ACC112 (cell line): ENCODE measurements around the gene BAIAP2.

ENCODE experiments used
- H2AFZ ChIP-seq: fragments of 200-600 bp; sonication (generic); one replicate; pipeline ENCODE4 v1.6.0; 2017; ENCODE audit warnings: antibody characterized with exemption, low read length; ENCODE audit not compliant: unreplicated experiment
- H3K27ac ChIP-seq: fragments of 200-600 bp; sonication (generic); 2 replicates; pipeline ENCODE4 v1.5.1; 2014; ENCODE audit warnings: low read depth, mild to moderate bottlenecking, antibody characterized with exemption, low read length, moderate library complexity
- H3K27me3 ChIP-seq: fragments of 200-600 bp; sonication (generic); 2 replicates; pipeline ENCODE4 v1.6.1; 2014; ENCODE audit warnings: mild to moderate bottlenecking, antibody characterized with exemption, low read length, moderate library complexity, mixed read lengths; ENCODE audit not compliant: insufficient read depth
- H3K36me3 ChIP-seq: fragments of 200-600 bp; sonication (generic); 2 replicates; pipeline ENCODE4 v1.6.1; 2016; ENCODE audit warnings: mild to moderate bottlenecking, antibody characterized with exemption, low read length, moderate library complexity, mixed read lengths; ENCODE audit not compliant: insufficient read depth
- H3K4me1 ChIP-seq: fragments of 200-600 bp; sonication (generic); one replicate; pipeline ENCODE4 v1.6.1; 2016; ENCODE audit warnings: low read length, mixed read lengths; ENCODE audit not compliant: insufficient read depth, unreplicated experiment, control insufficient read depth
- H3K4me3 ChIP-seq: fragments of 200-600 bp; sonication (generic); 2 replicates; pipeline ENCODE4 v1.5.1; 2014; ENCODE audit warnings: mild to moderate bottlenecking, low read depth, low read length
- H3K79me2 ChIP-seq: fragments of 200-600 bp; sonication (generic); one replicate; pipeline ENCODE4 v1.6.0; 2016; ENCODE audit warnings: low read length; ENCODE audit not compliant: control insufficient read depth, unreplicated experiment, insufficient read depth

BAIAP2 gene

GRCh38 chr17:81034779-81035520 is at the start of gene BAIAP2:
Gene BAIAP2 (plus strand): TSS chr17:81035151. CDS start chr17:81035255, 104 bp downstream.
- Histone ChIP-seq H3K4me1 (peaks cover 10% of the 10 kb centered on the region), H3K36me3 (no peaks in the 10 kb centered on the region), H3K4me3 (peak within 1 kb of the TSS; percentile 84), H3K79me2 (peaks cover 25% of the 10 kb centered on the region), H3K27ac (no peak within 1 kb of the TSS), H3K27me3 (no peaks in the 10 kb centered on the region), H2AFZ (peak within 1 kb of the TSS; percentile 85)

- H3K4me3 ChIP-seq: no peak overlapping the region
- H3K4me1 ChIP-seq: peaks cover 12% of the 10 kb centered on the region
- H3K27ac ChIP-seq: no peak overlapping the region
- H2AFZ ChIP-seq: no peak overlapping the region
- no peaks in the 10 kb centered on the region for H3K27me3 ChIP-seq
- no peaks in the 10 kb centered on the region for H3K36me3 ChIP-seq
- H3K79me2 ChIP-seq: no peaks in the 10 kb centered on the region
Observed at GRCh38 chr17:80986046-80986445, 48.9 kb upstream of the BAIAP2 start.

GRCh38 chr17:80986816-80987475 is 48.0 kb upstream of the BAIAP2 start:
- peaks cover 12% of the 10 kb centered on the region for H3K4me1 ChIP-seq

GRCh38 chr17:80987941-80988461 is 47.0 kb upstream of the BAIAP2 start:
- H3K4me1 ChIP-seq: peaks cover 13% of the 10 kb centered on the region
- no peaks in the 10 kb centered on the region for H3K27me3 ChIP-seq
- peaks cover 4% of the 10 kb centered on the region for H3K79me2 ChIP-seq
- H3K27ac ChIP-seq: no peak overlapping the region
- H3K36me3 ChIP-seq: no peaks in the 10 kb centered on the region
- H3K4me3 ChIP-seq: no peak overlapping the region
- no peak overlapping the region for H2AFZ ChIP-seq

More at GRCh38 chr17:80986816-80987475, 48.0 kb upstream of the BAIAP2 start:
- Histone ChIP-seq H3K4me3 (no peak overlapping the region), H3K36me3 (no peaks in the 10 kb centered on the region), H3K27me3 (no peaks in the 10 kb centered on the region), H2AFZ (no peak overlapping the region), H3K27ac (no peak overlapping the region), H3K79me2 (no peaks in the 10 kb centered on the region)

GRCh38 chr17:80989586-80989913 is 45.4 kb upstream of the BAIAP2 start:
- H2AFZ ChIP-seq: no peak overlapping the region
- no peaks in the 10 kb centered on the region for H3K27me3 ChIP-seq
- H3K27ac ChIP-seq: no peak overlapping the region
- H3K79me2 ChIP-seq: peaks cover 9% of the 10 kb centered on the region
- H3K4me1 ChIP-seq: peaks cover 17% of the 10 kb centered on the region
- no peaks in the 10 kb centered on the region for H3K36me3 ChIP-seq
- no peak overlapping the region; the same call in 1 of the 2 replicates for H3K4me3 ChIP-seq

GRCh38 chr17:80990921-80991644 is 43.9 kb upstream of the BAIAP2 start:
- Histone ChIP-seq H3K27me3 (no peaks in the 10 kb centered on the region), H3K36me3 (no peaks in the 10 kb centered on the region), H3K27ac (no peak overlapping the region), H3K4me1 (peaks cover 11% of the 10 kb centered on the region), H2AFZ (peak overlapping the region; percentile 99), H3K79me2 (peaks cover 9% of the 10 kb centered on the region), H3K4me3 (peak overlapping the region; percentile 97)

- H3K27me3 ChIP-seq: no peaks in the 10 kb centered on the region
- no peak within 1 kb of the TSS for H3K27ac ChIP-seq
- H2AFZ ChIP-seq: peak within 1 kb of the TSS; percentile 99
- peaks cover 11% of the 10 kb centered on the region for H3K4me1 ChIP-seq
- peaks cover 9% of the 10 kb centered on the region for H3K79me2 ChIP-seq
- no peaks in the 10 kb centered on the region for H3K36me3 ChIP-seq
- H3K4me3 ChIP-seq: peak within 1 kb of the TSS; percentile 97
Observed at GRCh38 chr17:80991645-80992076, 43.3 kb upstream of the BAIAP2 start, which contains the start of gene CHMP6. Gene CHMP6 (plus strand): TSS chr17:80991841. CDS start chr17:80991919, 78 bp downstream.

GRCh38 chr17:80992077-80992947 is 42.6 kb upstream of the BAIAP2 start:
- peaks cover 11% of the 10 kb centered on the region for H3K4me1 ChIP-seq
- H3K79me2 ChIP-seq: peaks cover 9% of the 10 kb centered on the region
- H3K4me3 ChIP-seq: peak overlapping the region; percentile 97
- no peaks in the 10 kb centered on the region for H3K27me3 ChIP-seq
- no peaks in the 10 kb centered on the region for H3K36me3 ChIP-seq
- no peak overlapping the region for H3K27ac ChIP-seq
- peak overlapping the region; percentile 91 for H2AFZ ChIP-seq

GRCh38 chr17:80992948-80993624 is 41.9 kb upstream of the BAIAP2 start:
- H2AFZ ChIP-seq: no peak overlapping the region
- H3K79me2 ChIP-seq: peaks cover 9% of the 10 kb centered on the region
- H3K4me1 ChIP-seq: peaks cover 11% of the 10 kb centered on the region
- no peaks in the 10 kb centered on the region for H3K36me3 ChIP-seq
- H3K4me3 ChIP-seq: peak overlapping the region; percentile 97
- H3K27ac ChIP-seq: no peak overlapping the region
- H3K27me3 ChIP-seq: no peaks in the 10 kb centered on the region
